T-helper 1 cell treated with Interleukin-12 subunit alpha and Interleukin-12 subunit beta and Interleukin-4 antibody, amounts not matched to agents 30 μg/mL and 1 μg/mL, for 36 hours (primary cell): ENCODE data around the gene SPATA32.
"Not testable (repeated sequence)": the region's sequence is repeated elsewhere in the genome, so short reads cannot be mapped to it uniquely, and the experiment has no call there.

ENCODE experiments used
- H3K27ac Mint-ChIP-seq: one replicate; pipeline ENCODE4 v1.8.0; 2021; ENCODE audit warnings: mild to moderate bottlenecking, mixed read lengths
- H3K27me3 Mint-ChIP-seq: one replicate; pipeline ENCODE4 v1.8.0; 2021; ENCODE audit warnings: low read depth, mixed read lengths
- H3K36me3 Mint-ChIP-seq: one replicate; pipeline ENCODE4 v1.8.0; 2021; ENCODE audit warnings: low read depth, mixed read lengths
- H3K4me1 Mint-ChIP-seq: one replicate; pipeline ENCODE4 v1.8.0; 2021; ENCODE audit warnings: low read depth, mixed read lengths
- H3K4me3 Mint-ChIP-seq: one replicate; pipeline ENCODE4 v1.8.0; 2021; ENCODE audit warnings: mild to moderate bottlenecking, moderate library complexity, mixed read lengths
- H3K9me3 Mint-ChIP-seq: one replicate; pipeline ENCODE4 v1.8.0; 2021; ENCODE audit warnings: mixed read lengths

The SPATA32 gene

GRCh38 chr17:45261577-45262515 lies at the start of gene SPATA32:
TSS of gene SPATA32 (minus strand) at chr17:45262094. CDS start at chr17:45262016, 78 bp downstream.
- H3K9me3 Mint-ChIP-seq: no peaks in the 10 kb centered on the region
- H3K4me3 Mint-ChIP-seq: peak within 1 kb of the TSS; percentile 72
- H3K27me3 Mint-ChIP-seq: no peaks in the 10 kb centered on the region
- peaks cover 17% of the 10 kb centered on the region for H3K36me3 Mint-ChIP-seq
- H3K4me1 Mint-ChIP-seq: peaks cover 12% of the 10 kb centered on the region
- H3K27ac Mint-ChIP-seq: peak within 1 kb of the TSS; percentile 60

GRCh38 chr17:45311401-45311759 lies 49.5 kb upstream of the SPATA32 start:
- Mint-ChIP-seq H3K27ac (peak overlapping the region; percentile 94), H3K27me3 (no peaks in the 10 kb centered on the region), H3K36me3 (peaks cover 63% of the 10 kb centered on the region), H3K9me3 (no peaks in the 10 kb centered on the region), H3K4me1 (peaks cover 76% of the 10 kb centered on the region), H3K4me3 (peak overlapping the region; percentile 74)

- Mint-ChIP-seq H3K27ac (peak overlapping the region; percentile 94), H3K36me3 (peaks cover 61% of the 10 kb centered on the region), H3K4me3 (peak overlapping the region; percentile 74), H3K27me3 (no peaks in the 10 kb centered on the region), H3K4me1 (peaks cover 78% of the 10 kb centered on the region), H3K9me3 (no peaks in the 10 kb centered on the region)
Observed at GRCh38 chr17:45310380-45311324, 48.8 kb upstream of the SPATA32 start.

- H3K4me3 Mint-ChIP-seq: no peak overlapping the region
Observed at GRCh38 chr17:45309400-45309799, 47.5 kb upstream of the SPATA32 start.

GRCh38 chr17:45308840-45309239 lies 46.9 kb upstream of the SPATA32 start:
- Mint-ChIP-seq H3K4me3 (peak overlapping the region; percentile 25), H3K9me3 (no peaks in the 10 kb centered on the region), H3K27me3 (no peaks in the 10 kb centered on the region), H3K4me1 (peaks cover 72% of the 10 kb centered on the region), H3K36me3 (peaks cover 50% of the 10 kb centered on the region), H3K27ac (peak overlapping the region; percentile 83)

More at GRCh38 chr17:45309400-45309799, 47.5 kb upstream of the SPATA32 start:
- Mint-ChIP-seq H3K27me3 (no peaks in the 10 kb centered on the region), H3K36me3 (peaks cover 53% of the 10 kb centered on the region), H3K27ac (peak overlapping the region; percentile 83), H3K4me1 (peaks cover 73% of the 10 kb centered on the region), H3K9me3 (no peaks in the 10 kb centered on the region)

GRCh38 chr17:45308016-45308365 lies 46.1 kb upstream of the SPATA32 start:
- H3K9me3 Mint-ChIP-seq: no peaks in the 10 kb centered on the region
- H3K36me3 Mint-ChIP-seq: peaks cover 44% of the 10 kb centered on the region
- H3K4me1 Mint-ChIP-seq: peaks cover 69% of the 10 kb centered on the region
- H3K4me3 Mint-ChIP-seq: peak overlapping the region; percentile 60
- peak overlapping the region; percentile 90 for H3K27ac Mint-ChIP-seq
- H3K27me3 Mint-ChIP-seq: no peaks in the 10 kb centered on the region

- peaks cover 48% of the 10 kb centered on the region for H3K36me3 Mint-ChIP-seq
- peak overlapping the region; percentile 90 for H3K27ac Mint-ChIP-seq
- peaks cover 69% of the 10 kb centered on the region for H3K4me1 Mint-ChIP-seq
- no peaks in the 10 kb centered on the region for H3K9me3 Mint-ChIP-seq
- peak overlapping the region; percentile 60 for H3K4me3 Mint-ChIP-seq
- no peaks in the 10 kb centered on the region for H3K27me3 Mint-ChIP-seq
Observed at GRCh38 chr17:45307290-45308015, 45.6 kb upstream of the SPATA32 start.

- peak overlapping the region; percentile 61 for H3K27ac Mint-ChIP-seq
- H3K9me3 Mint-ChIP-seq: no peaks in the 10 kb centered on the region
- H3K4me3 Mint-ChIP-seq: no peak overlapping the region
- H3K27me3 Mint-ChIP-seq: no peaks in the 10 kb centered on the region
- peaks cover 65% of the 10 kb centered on the region for H3K4me1 Mint-ChIP-seq
- peaks cover 44% of the 10 kb centered on the region for H3K36me3 Mint-ChIP-seq
Observed at GRCh38 chr17:45306623-45307022, 44.7 kb upstream of the SPATA32 start.

GRCh38 chr17:45306094-45306493 lies 44.2 kb upstream of the SPATA32 start:
- Mint-ChIP-seq H3K4me1 (peaks cover 64% of the 10 kb centered on the region), H3K36me3 (peaks cover 41% of the 10 kb centered on the region), H3K9me3 (no peaks in the 10 kb centered on the region), H3K27me3 (no peaks in the 10 kb centered on the region), H3K4me3 (no peak overlapping the region), H3K27ac (peak overlapping the region; percentile 67)

GRCh38 chr17:45305530-45306087 lies 43.7 kb upstream of the SPATA32 start:
- H3K4me1 Mint-ChIP-seq: peaks cover 63% of the 10 kb centered on the region
- H3K9me3 Mint-ChIP-seq: no peaks in the 10 kb centered on the region
- H3K27me3 Mint-ChIP-seq: no peaks in the 10 kb centered on the region
- H3K36me3 Mint-ChIP-seq: peaks cover 38% of the 10 kb centered on the region
- peak overlapping the region; percentile 67 for H3K27ac Mint-ChIP-seq
- no peak overlapping the region for H3K4me3 Mint-ChIP-seq

- H3K4me1 Mint-ChIP-seq: peaks cover 61% of the 10 kb centered on the region
- peak overlapping the region; percentile 87 for H3K27ac Mint-ChIP-seq
- H3K27me3 Mint-ChIP-seq: no peaks in the 10 kb centered on the region
- H3K36me3 Mint-ChIP-seq: peaks cover 29% of the 10 kb centered on the region
- peak overlapping the region; percentile 73 for H3K4me3 Mint-ChIP-seq
- no peaks in the 10 kb centered on the region for H3K9me3 Mint-ChIP-seq
Observed at GRCh38 chr17:45302649-45303173, 40.8 kb upstream of the SPATA32 start.

GRCh38 chr17:45302220-45302619 lies 40.3 kb upstream of the SPATA32 start:
- Mint-ChIP-seq H3K27ac (peak overlapping the region; percentile 87), H3K4me1 (peaks cover 58% of the 10 kb centered on the region), H3K36me3 (peaks cover 27% of the 10 kb centered on the region), H3K4me3 (peak overlapping the region; percentile 73)
- not testable (repeated sequence) for H3K9me3 Mint-ChIP-seq, H3K27me3 Mint-ChIP-seq

- Mint-ChIP-seq H3K27me3 (no peaks in the 10 kb centered on the region), H3K4me3 (no peak overlapping the region), H3K36me3 (peaks cover 31% of the 10 kb centered on the region), H3K9me3 (no peaks in the 10 kb centered on the region), H3K4me1 (peaks cover 62% of the 10 kb centered on the region), H3K27ac (peak overlapping the region; percentile 3)
Observed at GRCh38 chr17:45301674-45302073, 39.8 kb upstream of the SPATA32 start.
